Measurements from ENCODE around the gene MAN1A2.

GRCh38 chr1:117398957-117399356 lies 31.7 kb downstream of the MAN1A2 start:
- TF ChIP-seq CTCF (IDR thresholded peaks at IDR 0.05; ENCODE audit: borderline replicate concordance, extremely low read depth, low read length, poor library complexity, severe bottlenecking) = no peak
- no peak for TF ChIP-seq EZH2 (IDR thresholded peaks at IDR 0.05; ENCODE audit: borderline replicate concordance, low read depth, low read length, severe bottlenecking)

Measured in DND-41 (cell line).